Activated CD4-positive, CD25-positive, alpha-beta regulatory T cell treated with anti-CD3 and anti-CD28 coated beads, Interleukin-2, amount 50 U/mL, for 72 hours (primary cell): ENCODE measurements around the gene ATXN3.

Experiments used
- DNase-seq: peaks from one replicate; pipeline ENCODE4 v3.0.0; 2021

Gene ATXN3

GRCh38 chr14:92106143-92106926, at the start of gene ATXN3:
Gene ATXN3 (minus strand): TSS chr14:92106582. CDS start chr14:92106552, 30 bp downstream.
- DNase-seq = peak; percentile 91

- DNase-seq = no peak
Measured at GRCh38 chr14:92154283-92154942, 48.0 kb upstream of the ATXN3 start.

GRCh38 chr14:92153581-92153980, 47.2 kb upstream of the ATXN3 start:
- DNase-seq = no peak

GRCh38 chr14:92144708-92145107, 38.3 kb upstream of the ATXN3 start:
- no peak for DNase-seq

GRCh38 chr14:92143962-92144361, 37.6 kb upstream of the ATXN3 start:
- DNase-seq = no peak

- DNase-seq = no peak
Measured at GRCh38 chr14:92143309-92143708, 36.9 kb upstream of the ATXN3 start.

- DNase-seq = no peak
Measured at GRCh38 chr14:92135269-92135668, 28.9 kb upstream of the ATXN3 start.

- no peak for DNase-seq
Measured at GRCh38 chr14:92134456-92134855, 28.1 kb upstream of the ATXN3 start.

- DNase-seq = no peak
Measured at GRCh38 chr14:92122761-92123160, 16.4 kb upstream of the ATXN3 start.

- DNase-seq = no peak
Measured at GRCh38 chr14:92122351-92122677, 15.9 kb upstream of the ATXN3 start.

GRCh38 chr14:92121670-92122350, 15.4 kb upstream of the ATXN3 start, which contains the start of the genes CPSF2 and NDUFB1:
Gene CPSF2 (plus strand): TSS chr14:92121969. CDS start chr14:92130985, 9,016 bp downstream.
Gene NDUFB1 (minus strand): TSS chr14:92121706. CDS start chr14:92117637, 4,069 bp downstream.
- peak; percentile 89 for DNase-seq

- DNase-seq = no peak
Measured at GRCh38 chr14:92121207-92121669, 14.9 kb upstream of the ATXN3 start.

- no peak for DNase-seq
Measured at GRCh38 chr14:92109490-92109889, 3.1 kb upstream of the ATXN3 start.

GRCh38 chr14:92108345-92109254, 2.2 kb upstream of the ATXN3 start:
- no peak for DNase-seq

- DNase-seq = no peak
Measured at GRCh38 chr14:92105893-92106142, 564 bp downstream of the ATXN3 start.

GRCh38 chr14:92105073-92105892, 1.1 kb downstream of the ATXN3 start:
- DNase-seq = no peak

GRCh38 chr14:92103363-92103989, 2.9 kb downstream of the ATXN3 start:
- no peak for DNase-seq

- no peak for DNase-seq
Measured at GRCh38 chr14:92099802-92100201, 6.6 kb downstream of the ATXN3 start.

GRCh38 chr14:92093320-92093719, 13.1 kb downstream of the ATXN3 start:
- DNase-seq = no peak

- DNase-seq = no peak
Measured at GRCh38 chr14:92088494-92088893, 17.9 kb downstream of the ATXN3 start.

- DNase-seq = no peak
Measured at GRCh38 chr14:92074555-92074954, 31.8 kb downstream of the ATXN3 start.
